Endothelial cell of hepatic sinusoid (primary cell): ENCODE data around the gene LCOR.
"Not testable (repeated sequence)": the region's sequence is repeated elsewhere in the genome, so short reads cannot be mapped to it uniquely, and the experiment has no call there.

ENCODE experiments used
- in situ Hi-C: cut with HindIII; loops from 2 replicates; pipeline ENCODE4 v1.10.0; 2017; ENCODE audit warnings: low sequenced_read_pairs

Gene LCOR

GRCh38 chr10:96831867-96832720 is at the start of gene LCOR:
Gene LCOR, plus strand, starts transcription at chr10:96832298. Its CDS starts 116,760 bp downstream, at chr10:96949058.
- in situ Hi-C loops, result no loop called here

GRCh38 chr10:96784253-96784652 is 47.8 kb upstream of the LCOR start:
- in situ Hi-C loops, result no loop called here

GRCh38 chr10:96789571-96790108 is 42.5 kb upstream of the LCOR start:
- in situ Hi-C loops, result no loop called here

- in situ Hi-C loops, result no loop called here
Measured at GRCh38 chr10:96791902-96792301, 40.2 kb upstream of the LCOR start.

GRCh38 chr10:96794836-96795733 is 37.0 kb upstream of the LCOR start:
- in situ Hi-C loops, result no loop called here

- in situ Hi-C loops, result no loop called here
Measured at GRCh38 chr10:96797485-96797884, 34.6 kb upstream of the LCOR start.

- in situ Hi-C loops, result no loop called here
Measured at GRCh38 chr10:96803288-96803664, 28.8 kb upstream of the LCOR start.

- in situ Hi-C loops, result no loop called here
Measured at GRCh38 chr10:96814264-96814663, 17.8 kb upstream of the LCOR start.

GRCh38 chr10:96818971-96819370 is 13.1 kb upstream of the LCOR start:
- in situ Hi-C loops, result not testable (repeated sequence)

GRCh38 chr10:96820765-96821164 is 11.3 kb upstream of the LCOR start:
- in situ Hi-C loops, result no loop called here

GRCh38 chr10:96826438-96826837 is 5.7 kb upstream of the LCOR start:
- in situ Hi-C loops, result no loop called here

GRCh38 chr10:96828609-96829008 is 3.5 kb upstream of the LCOR start:
- in situ Hi-C loops, result no loop called here

GRCh38 chr10:96829029-96829773 is 2.9 kb upstream of the LCOR start:
- in situ Hi-C loops, result no loop called here

GRCh38 chr10:96830511-96831199 is 1.4 kb upstream of the LCOR start:
- in situ Hi-C loops, result no loop called here

- in situ Hi-C loops, result no loop called here
Measured at GRCh38 chr10:96831200-96831866, 765 bp upstream of the LCOR start.

GRCh38 chr10:96832721-96833219 is 672 bp downstream of the LCOR start:
- in situ Hi-C loops, result no loop called here

- in situ Hi-C loops, result no loop called here
Measured at GRCh38 chr10:96833220-96834001, 1.3 kb downstream of the LCOR start.

- in situ Hi-C loops, result no loop called here
Measured at GRCh38 chr10:96834120-96834519, 2.0 kb downstream of the LCOR start.

GRCh38 chr10:96835899-96836298 is 3.8 kb downstream of the LCOR start:
- in situ Hi-C loops, result no loop called here
